ENCODE results near the gene BCHE. TPM values are rescaled to one million over a fixed set of nuclear protein-coding genes. Genes with fewer than 3 reads are reported as not detected.

The BCHE gene
- total RNA-seq, 1 donor from 2014 or later, result 38.3 TPM

- ATAC-seq (peak; percentile 80), DNase-seq (ENCODE audit: low spot score) (no peak)
Observed at GRCh38 chr3:165753560-165753959, 83.7 kb downstream of the BCHE start.

GRCh38 chr3:165751637-165752036 lies 85.6 kb downstream of the BCHE start:
- DNase-seq (ENCODE audit: low spot score), result no peak
- ATAC-seq, result no peak

GRCh38 chr3:165749821-165750220 lies 87.4 kb downstream of the BCHE start:
- DNase-seq (ENCODE audit: low spot score) (no peak), ATAC-seq (no peak)

GRCh38 chr3:165749241-165749640 lies 88.0 kb downstream of the BCHE start:
- DNase-seq (ENCODE audit: low spot score) (no peak), ATAC-seq (no peak)

- ATAC-seq (no peak), DNase-seq (ENCODE audit: low spot score) (no peak)
Observed at GRCh38 chr3:165748094-165748493, 89.1 kb downstream of the BCHE start.

- no peak for DNase-seq (ENCODE audit: low spot score)
- no peak for ATAC-seq
Observed at GRCh38 chr3:165746874-165747273, 90.3 kb downstream of the BCHE start.

GRCh38 chr3:165744025-165744424 lies 93.2 kb downstream of the BCHE start:
- ATAC-seq (no peak), DNase-seq (ENCODE audit: low spot score) (no peak)

GRCh38 chr3:165742351-165742750 lies 94.9 kb downstream of the BCHE start:
- DNase-seq (ENCODE audit: low spot score), result no peak
- no peak for ATAC-seq

- ATAC-seq (peak; percentile 54), DNase-seq (ENCODE audit: low spot score) (no peak)
Observed at GRCh38 chr3:165729756-165730155, 107.5 kb downstream of the BCHE start.

- DNase-seq (ENCODE audit: low spot score), result no peak
- no peak for ATAC-seq
Observed at GRCh38 chr3:165728924-165729323, 108.3 kb downstream of the BCHE start.

- DNase-seq (ENCODE audit: low spot score) (no peak), ATAC-seq (no peak)
Observed at GRCh38 chr3:165725296-165725695, 111.9 kb downstream of the BCHE start.

All from left lobe of liver (tissue), 2 donors.